Endothelial cell of umbilical vein (primary cell): ENCODE results near the gene ZBTB40. TPM values are rescaled to one million over a fixed set of nuclear protein-coding genes. Genes with fewer than 3 reads are reported as not detected.

ENCODE experiments used
- BruUV-seq: library from RNA; stranded (reverse); fragments of 400-500 nt; replicated peaks from 2 replicates; lab custom pipeline; 2021; lab: Mats Ljungman, UMichigan
- CTCF ChIA-PET: fragments of 300-600, 350-600 bp; sonication (Branson Sonifier 250); formaldehyde crosslinking; loops from one replicate; lab custom pipeline; 2021; ENCODE audit warnings: antibody characterized with exemption, inconsistent platforms; lab: Charles Lee
- POLR2A ChIA-PET: fragments of 300-600, 350-600 bp; sonication (Branson Sonifier 250); formaldehyde crosslinking; loops from one replicate; lab custom pipeline; 2021; ENCODE audit warnings: antibody characterized with exemption, inconsistent platforms; lab: Charles Lee
- DNase-seq: peaks from one replicate; pipeline ENCODE4 v3.0.0-alpha.2; 2011; ENCODE audit warnings: low read depth, low spot score
- FAIRE-seq: peaks from 2 replicates; lab custom pipeline; 2011; peaks lifted over from hg19 to GRCh38; lab: Jason Lieb, UNC
- H2AFZ ChIP-seq: 2 replicates; pipeline ENCODE4 v1.6.0; 2012; ENCODE audit warnings: low read depth, low read length, control low read depth, inconsistent platforms
- H3K27ac ChIP-seq: 2 replicates; pipeline ENCODE4 v1.5.1; 2011; ENCODE audit warnings: low read depth, mild to moderate bottlenecking, control low read depth, low read length, moderate library complexity; ENCODE audit not compliant: insufficient read depth
- H3K27me3 ChIP-seq, 2 experiments: 2 replicates each; pipeline versions ENCODE4 v1.6.0 to v1.6.1; 2011; ENCODE audit warnings: low read length in 2 of 2, mixed read lengths in 1 of 2; ENCODE audit not compliant: control insufficient read depth in 2 of 2, insufficient read depth in 2 of 2
- H3K36me3 ChIP-seq, 2 experiments: 2 replicates in 1 of 2; 3 replicates in 1 of 2; pipeline ENCODE4 v1.5.1; 2011; ENCODE audit warnings: low read length in 2 of 2, mild to moderate bottlenecking in 1 of 2, moderate library complexity in 1 of 2; ENCODE audit not compliant: control insufficient read depth in 2 of 2, insufficient read depth in 2 of 2; ENCODE audit errors: extremely low read depth in 1 of 2
- H3K4me1 ChIP-seq: 3 replicates; pipeline ENCODE4 v1.5.1; 2011; ENCODE audit warnings: mild to moderate bottlenecking, low read length; ENCODE audit not compliant: control insufficient read depth, insufficient read depth; ENCODE audit errors: extremely low read depth
- H3K4me2 ChIP-seq: 2 replicates; pipeline ENCODE4 v1.6.1; 2011; ENCODE audit warnings: low read length, control low read depth, mixed read lengths; ENCODE audit not compliant: insufficient read depth
- H3K4me3 ChIP-seq, 3 experiments: fragments of 200-600 bp in 1 of 3; sonication (generic), shearing (Covaris generic) in 1 of 3; replicated peaks in 1 of 3; 2 replicates each; pipeline ENCODE4 v1.5.1; 2011 to 2016; ENCODE audit warnings: control low read depth in 3 of 3, low read length in 3 of 3, mild to moderate bottlenecking in 2 of 3, inconsistent platforms in 1 of 3, low read depth in 1 of 3, moderate library complexity in 1 of 3; ENCODE audit not compliant: insufficient read depth in 1 of 3
- H3K79me2 ChIP-seq: 2 replicates; pipeline ENCODE4 v1.6.0; 2012; ENCODE audit warnings: low read length, inconsistent platforms; ENCODE audit not compliant: control insufficient read depth, insufficient read depth
- H3K9ac ChIP-seq: replicated peaks from 2 replicates; pipeline ENCODE3; 2011; ENCODE audit warnings: low read length, control low read depth; ENCODE audit not compliant: insufficient read depth; ENCODE audit errors: extremely low read depth
- H3K9me1 ChIP-seq: replicated peaks from 3 replicates; pipeline ENCODE4 v1.6.0; 2011; ENCODE audit warnings: mild to moderate bottlenecking, low read length; ENCODE audit not compliant: control insufficient read depth, insufficient read depth; ENCODE audit errors: extremely low read depth
- H3K9me3 ChIP-seq: replicated peaks from 2 replicates; pipeline ENCODE4 v1.5.1; 2012; ENCODE audit warnings: low read length, inconsistent platforms; ENCODE audit not compliant: control insufficient read depth, insufficient read depth
- H4K20me1 ChIP-seq: replicated peaks from 2 replicates; pipeline ENCODE3; 2011; ENCODE audit warnings: mild to moderate bottlenecking, low read length; ENCODE audit not compliant: control insufficient read depth, insufficient read depth; ENCODE audit errors: extremely low read depth
- EZH2 ChIP-seq: IDR thresholded peaks from 2 replicates; pipeline ENCODE4 v1.6.1; 2012; ENCODE audit warnings: borderline replicate concordance, low read depth, mild to moderate bottlenecking, moderate library complexity, low read length, inconsistent platforms; ENCODE audit not compliant: severe bottlenecking
- FOS ChIP-seq: IDR thresholded peaks from 2 replicates; pipeline ENCODE4 v1.6.1; 2011; ENCODE audit warnings: mild to moderate bottlenecking, low read length, moderate library complexity, borderline replicate concordance; ENCODE audit not compliant: insufficient read depth
- GATA2 ChIP-seq: IDR thresholded peaks from 2 replicates; pipeline ENCODE4 v1.7.0; 2011; ENCODE audit warnings: low read depth, mild to moderate bottlenecking, moderate library complexity, mixed read lengths, low read length; ENCODE audit not compliant: insufficient read length, insufficient read depth
- JUN ChIP-seq: IDR thresholded peaks from 2 replicates; pipeline ENCODE4 v1.6.1; 2011; ENCODE audit warnings: borderline replicate concordance, low read depth; ENCODE audit not compliant: insufficient read length, insufficient read depth
- MYC ChIP-seq: IDR thresholded peaks from one replicate; pipeline ENCODE4 v1.6.1; 2011; ENCODE audit warnings: mild to moderate bottlenecking, low read depth, low read length
- POLR2A ChIP-seq: IDR thresholded peaks from 2 replicates; pipeline ENCODE4 v1.6.1; 2012; ENCODE audit warnings: low read depth, mild to moderate bottlenecking, control low read depth, low read length
- POLR2AphosphoS5 ChIP-seq: IDR thresholded peaks from 2 replicates; pipeline ENCODE4 v1.6.1; 2012; ENCODE audit warnings: low read depth, mild to moderate bottlenecking, control low read depth, low read length, moderate library complexity; ENCODE audit not compliant: insufficient read depth
- dilution Hi-C: fragments of 300-500 bp; cut with MboI; formaldehyde crosslinking; loops from one replicate; pipeline ENCODE4 v1.15.0; 2019; ENCODE audit warnings: low sequenced_read_pairs; ENCODE audit not compliant: extremely low pct_ligation_motif_present
- intact Hi-C: fragments of 100-400 bp; cut with micrococcal nuclease; formaldehyde crosslinking; loops from one replicate; pipeline ENCODE4 v1.10.0; 2022
- polyA plus RNA-seq, 4 experiments: library from polyadenylated mRNA; depleted of rRNA in 3 of 4; stranded (reverse) in 3 of 4; unstranded in 1 of 4; fragments of >200 nt; gene quantifications; 2 replicates each; pipeline versions ENCODE4 v1.2.1 to v1.2.3, GENCODE V29; 2011 to 2012; ENCODE audit warnings: missing spikeins in 1 of 4
- total RNA-seq: library from RNA; stranded (reverse); gene quantifications from 2 replicates; pipeline ENCODE4 v1.2.3, GENCODE V29; 2021
- TF ChIP-seq, protein P1 (sequence below): IDR thresholded peaks from 2 replicates; pipeline ENCODE4 v1.6.1; 2011; ENCODE audit not compliant: insufficient read depth, insufficient read length
- TF ChIP-seq, protein P2 (sequence below), 2 donors: IDR thresholded peaks; 1 replicate in 1 of 2; 2 replicates in 1 of 2; pipeline ENCODE4 v1.5.1; 2011; ENCODE audit warnings: low read length in 2 of 2, mild to moderate bottlenecking in 2 of 2, moderate library complexity in 2 of 2, control low read depth in 1 of 2, inconsistent platforms in 1 of 2, low read depth in 1 of 2; ENCODE audit not compliant: insufficient read depth in 1 of 2; ENCODE audit errors: extremely low read depth in 1 of 2

ZBTB40 gene
- total and polyA plus RNA-seq, 2 donors (not counting 3 experiments of a cell fraction or from before 2014, with no cell fraction given): 12.3 to 21.3 TPM

DNA sequence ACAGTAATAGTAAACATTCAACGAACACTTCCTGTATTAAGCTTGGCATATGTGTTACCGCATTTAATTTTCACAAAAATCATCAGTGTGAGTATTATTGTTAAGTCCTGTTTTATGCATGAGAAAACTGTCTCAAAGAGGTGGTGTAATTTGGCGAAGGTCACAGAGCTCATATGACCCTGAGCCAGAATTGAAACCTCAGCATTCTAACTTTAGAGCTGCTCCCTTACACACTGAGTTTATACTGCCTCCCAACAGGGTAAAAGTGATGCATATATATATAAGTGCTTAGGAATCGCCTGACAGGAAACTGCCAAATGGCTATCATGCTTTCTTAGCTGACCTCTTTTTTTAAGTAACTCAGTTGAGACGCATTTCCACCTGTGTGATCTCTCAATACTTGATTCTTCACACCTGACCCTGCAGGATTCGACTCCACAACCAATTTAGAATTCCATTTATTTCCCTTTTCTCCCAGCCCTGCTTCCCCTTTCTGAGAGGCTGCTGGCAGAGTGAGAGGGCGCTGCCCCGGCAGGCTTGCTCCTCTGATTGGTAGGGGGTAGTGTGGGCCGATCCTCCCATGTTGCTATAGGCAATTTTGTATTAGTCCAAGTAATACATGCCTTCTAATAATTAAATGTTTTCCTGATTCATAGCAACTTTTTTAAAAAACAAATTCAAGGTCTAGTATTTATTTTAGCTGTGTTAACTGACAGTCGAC lies 40.5 kb downstream of the ZBTB40 start:
- no TSS peak for BruUV-seq
- FAIRE-seq (no peak), DNase-seq (no peak)
- no peaks in the 10 kb centered on the region for H3K9me3 ChIP-seq
- CTCF ChIA-PET: interaction anchor here (1.0 kb wide), 1 partner anchor 11 kb away, joined by 4 read pairs; no protein-coding TSS in a partner anchor
- no peak for TF ChIP-seq MYC
- no peak for TF ChIP-seq POLR2A
- no peak for TF ChIP-seq EZH2
- no peak for TF ChIP-seq GATA2
- TF ChIP-seq, protein P1, sequence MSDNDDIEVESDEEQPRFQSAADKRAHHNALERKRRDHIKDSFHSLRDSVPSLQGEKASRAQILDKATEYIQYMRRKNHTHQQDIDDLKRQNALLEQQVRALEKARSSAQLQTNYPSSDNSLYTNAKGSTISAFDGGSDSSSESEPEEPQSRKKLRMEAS: no peak
- no peak for TF ChIP-seq JUN
- TF ChIP-seq POLR2AphosphoS5: no peak
- peaks cover 14% of the 10 kb centered on the region for H3K4me1 ChIP-seq
- POLR2A ChIA-PET: no interaction called here
- no peaks in the 10 kb centered on the region for H3K9me1 ChIP-seq
- no peak overlapping the region for H3K4me3 ChIP-seq
- peaks cover 2 to 3% of the 10 kb centered on the region in 2 experiments for H3K36me3 ChIP-seq
- H2AFZ ChIP-seq: no peak overlapping the region
- H3K27me3 ChIP-seq: no peaks in the 10 kb centered on the region
- no peak overlapping the region for H3K9ac ChIP-seq
- peaks cover under 1% of the 10 kb centered on the region for H4K20me1 ChIP-seq
- dilution Hi-C loops (no loop called here), intact Hi-C loops (no loop called here)
- no peaks in the 10 kb centered on the region for H3K79me2 ChIP-seq
- H3K27ac ChIP-seq: no peak overlapping the region
- no peak overlapping the region for H3K4me2 ChIP-seq

DNA sequence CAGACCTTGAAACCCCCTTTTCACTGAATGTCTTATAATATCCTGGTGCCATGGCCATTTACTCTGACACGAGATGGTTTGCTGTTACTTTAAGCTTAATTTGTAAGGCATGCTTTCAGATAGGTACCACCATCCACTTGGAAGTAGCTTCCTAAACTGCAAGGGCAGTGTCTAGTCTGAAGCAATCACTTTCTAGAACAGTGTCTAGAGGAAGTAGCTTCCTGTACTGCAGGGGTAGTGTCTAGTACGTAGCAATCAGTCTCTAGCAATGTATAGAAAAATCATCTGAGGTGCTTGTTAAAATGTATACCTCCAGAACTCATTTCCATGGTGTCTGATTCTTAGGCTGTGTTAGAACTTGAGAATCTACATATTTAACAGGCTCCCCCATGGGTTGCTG lies 42.5 kb downstream of the ZBTB40 start:
- H3K9ac ChIP-seq: no peak overlapping the region
- H3K79me2 ChIP-seq: no peaks in the 10 kb centered on the region
- TF ChIP-seq, protein P1: no peak
- no peak for TF ChIP-seq MYC
- TF ChIP-seq FOS: no peak
- TF ChIP-seq POLR2A: no peak
- no peak for TF ChIP-seq POLR2AphosphoS5
- no peak for TF ChIP-seq GATA2
- no peak for TF ChIP-seq EZH2
- TF ChIP-seq, protein P2, sequence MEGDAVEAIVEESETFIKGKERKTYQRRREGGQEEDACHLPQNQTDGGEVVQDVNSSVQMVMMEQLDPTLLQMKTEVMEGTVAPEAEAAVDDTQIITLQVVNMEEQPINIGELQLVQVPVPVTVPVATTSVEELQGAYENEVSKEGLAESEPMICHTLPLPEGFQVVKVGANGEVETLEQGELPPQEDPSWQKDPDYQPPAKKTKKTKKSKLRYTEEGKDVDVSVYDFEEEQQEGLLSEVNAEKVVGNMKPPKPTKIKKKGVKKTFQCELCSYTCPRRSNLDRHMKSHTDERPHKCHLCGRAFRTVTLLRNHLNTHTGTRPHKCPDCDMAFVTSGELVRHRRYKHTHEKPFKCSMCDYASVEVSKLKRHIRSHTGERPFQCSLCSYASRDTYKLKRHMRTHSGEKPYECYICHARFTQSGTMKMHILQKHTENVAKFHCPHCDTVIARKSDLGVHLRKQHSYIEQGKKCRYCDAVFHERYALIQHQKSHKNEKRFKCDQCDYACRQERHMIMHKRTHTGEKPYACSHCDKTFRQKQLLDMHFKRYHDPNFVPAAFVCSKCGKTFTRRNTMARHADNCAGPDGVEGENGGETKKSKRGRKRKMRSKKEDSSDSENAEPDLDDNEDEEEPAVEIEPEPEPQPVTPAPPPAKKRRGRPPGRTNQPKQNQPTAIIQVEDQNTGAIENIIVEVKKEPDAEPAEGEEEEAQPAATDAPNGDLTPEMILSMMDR (IDR thresholded peaks at IDR 0.05; ENCODE audit: extremely low read depth in 1 of 2, insufficient read depth in 1 of 2, low read depth in 1 of 2, low read length in 2 of 2): no peak
- no peak for TF ChIP-seq JUN
- no peak for DNase-seq
- intact Hi-C loops: no loop called here
- H3K4me1 ChIP-seq: peaks cover 2% of the 10 kb centered on the region
- POLR2A ChIA-PET: no interaction called here
- no peak overlapping the region for H3K27ac ChIP-seq
- CTCF ChIA-PET: interaction anchor here (1.1 kb wide), 1 partner anchor 13 kb away, joined by 3 read pairs; no protein-coding TSS in a partner anchor
- H3K4me2 ChIP-seq: no peak overlapping the region
- FAIRE-seq: no peak
- peaks cover 2 to 4% of the 10 kb centered on the region in 2 experiments for H3K36me3 ChIP-seq
- H2AFZ ChIP-seq: no peak overlapping the region
- no peaks in the 10 kb centered on the region for H3K9me3 ChIP-seq
- H3K9me1 ChIP-seq: no peaks in the 10 kb centered on the region
- H4K20me1 ChIP-seq: no peaks in the 10 kb centered on the region
- dilution Hi-C loops: no loop called here
- no peaks in the 10 kb centered on the region for H3K27me3 ChIP-seq
- no peak overlapping the region for H3K4me3 ChIP-seq
- BruUV-seq: no TSS peak
